Measurements from ENCODE around the gene UGT1A6. TPM values are rescaled to one million over a fixed set of nuclear protein-coding genes. Genes with fewer than 3 reads are reported as not detected.

UGT1A6 gene
- total and polyA plus RNA-seq, 2 of the 13 experiments (the other 11 are each of a cell fraction or from before 2014, with no cell fraction given), result 0.25 TPM; not detected in 1

GRCh38 chr2:233756429-233757081 lies 63.9 kb downstream of the UGT1A6 start (continued):
- TF ChIP-seq, protein P1, sequence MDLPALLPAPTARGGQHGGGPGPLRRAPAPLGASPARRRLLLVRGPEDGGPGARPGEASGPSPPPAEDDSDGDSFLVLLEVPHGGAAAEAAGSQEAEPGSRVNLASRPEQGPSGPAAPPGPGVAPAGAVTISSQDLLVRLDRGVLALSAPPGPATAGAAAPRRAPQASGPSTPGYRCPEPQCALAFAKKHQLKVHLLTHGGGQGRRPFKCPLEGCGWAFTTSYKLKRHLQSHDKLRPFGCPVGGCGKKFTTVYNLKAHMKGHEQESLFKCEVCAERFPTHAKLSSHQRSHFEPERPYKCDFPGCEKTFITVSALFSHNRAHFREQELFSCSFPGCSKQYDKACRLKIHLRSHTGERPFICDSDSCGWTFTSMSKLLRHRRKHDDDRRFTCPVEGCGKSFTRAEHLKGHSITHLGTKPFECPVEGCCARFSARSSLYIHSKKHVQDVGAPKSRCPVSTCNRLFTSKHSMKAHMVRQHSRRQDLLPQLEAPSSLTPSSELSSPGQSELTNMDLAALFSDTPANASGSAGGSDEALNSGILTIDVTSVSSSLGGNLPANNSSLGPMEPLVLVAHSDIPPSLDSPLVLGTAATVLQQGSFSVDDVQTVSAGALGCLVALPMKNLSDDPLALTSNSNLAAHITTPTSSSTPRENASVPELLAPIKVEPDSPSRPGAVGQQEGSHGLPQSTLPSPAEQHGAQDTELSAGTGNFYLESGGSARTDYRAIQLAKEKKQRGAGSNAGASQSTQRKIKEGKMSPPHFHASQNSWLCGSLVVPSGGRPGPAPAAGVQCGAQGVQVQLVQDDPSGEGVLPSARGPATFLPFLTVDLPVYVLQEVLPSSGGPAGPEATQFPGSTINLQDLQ (CRISPR knock-in tag; IDR thresholded peaks at IDR 0.05), result no peak
- TF ChIP-seq ZSCAN30 (CRISPR knock-in tag; IDR thresholded peaks at IDR 0.05) (peak; percentile 72; the same call in 1 of the 2 replicates), PHF21A (CRISPR knock-in tag; IDR thresholded peaks at IDR 0.05) (peak; percentile 88), TSC22D2 (CRISPR knock-in tag; IDR thresholded peaks at IDR 0.05; ENCODE audit: borderline replicate concordance) (no peak), NCOA1 (CRISPR knock-in tag; IDR thresholded peaks at IDR 0.05) (peak; percentile 76; the same call in 1 of the 2 replicates), ZNF430 (CRISPR knock-in tag; IDR thresholded peaks at IDR 0.05) (peak; percentile 63; the same call in 1 of the 2 replicates), MEIS2 (CRISPR knock-in tag; IDR thresholded peaks at IDR 0.05) (peak; percentile 75; the same call in 1 of the 2 replicates), ATM (IDR thresholded peaks at IDR 0.05; ENCODE audit: borderline replicate concordance) (peak; percentile 87; the same call in 1 of the 2 replicates), ZNF615 (CRISPR knock-in tag; IDR thresholded peaks at IDR 0.05; ENCODE audit: borderline replicate concordance) (no peak), THAP8 (CRISPR knock-in tag; IDR thresholded peaks at IDR 0.05; ENCODE audit: borderline replicate concordance) (no peak), PAX8 (CRISPR knock-in tag; IDR thresholded peaks at IDR 0.05; ENCODE audit: borderline replicate concordance) (no peak), CHCHD3 (CRISPR knock-in tag; IDR thresholded peaks at IDR 0.05) (0 out of 2 replicates have a peak, but pooled peaks have one; percentile 33)
- TF ChIP-seq, protein P2, sequence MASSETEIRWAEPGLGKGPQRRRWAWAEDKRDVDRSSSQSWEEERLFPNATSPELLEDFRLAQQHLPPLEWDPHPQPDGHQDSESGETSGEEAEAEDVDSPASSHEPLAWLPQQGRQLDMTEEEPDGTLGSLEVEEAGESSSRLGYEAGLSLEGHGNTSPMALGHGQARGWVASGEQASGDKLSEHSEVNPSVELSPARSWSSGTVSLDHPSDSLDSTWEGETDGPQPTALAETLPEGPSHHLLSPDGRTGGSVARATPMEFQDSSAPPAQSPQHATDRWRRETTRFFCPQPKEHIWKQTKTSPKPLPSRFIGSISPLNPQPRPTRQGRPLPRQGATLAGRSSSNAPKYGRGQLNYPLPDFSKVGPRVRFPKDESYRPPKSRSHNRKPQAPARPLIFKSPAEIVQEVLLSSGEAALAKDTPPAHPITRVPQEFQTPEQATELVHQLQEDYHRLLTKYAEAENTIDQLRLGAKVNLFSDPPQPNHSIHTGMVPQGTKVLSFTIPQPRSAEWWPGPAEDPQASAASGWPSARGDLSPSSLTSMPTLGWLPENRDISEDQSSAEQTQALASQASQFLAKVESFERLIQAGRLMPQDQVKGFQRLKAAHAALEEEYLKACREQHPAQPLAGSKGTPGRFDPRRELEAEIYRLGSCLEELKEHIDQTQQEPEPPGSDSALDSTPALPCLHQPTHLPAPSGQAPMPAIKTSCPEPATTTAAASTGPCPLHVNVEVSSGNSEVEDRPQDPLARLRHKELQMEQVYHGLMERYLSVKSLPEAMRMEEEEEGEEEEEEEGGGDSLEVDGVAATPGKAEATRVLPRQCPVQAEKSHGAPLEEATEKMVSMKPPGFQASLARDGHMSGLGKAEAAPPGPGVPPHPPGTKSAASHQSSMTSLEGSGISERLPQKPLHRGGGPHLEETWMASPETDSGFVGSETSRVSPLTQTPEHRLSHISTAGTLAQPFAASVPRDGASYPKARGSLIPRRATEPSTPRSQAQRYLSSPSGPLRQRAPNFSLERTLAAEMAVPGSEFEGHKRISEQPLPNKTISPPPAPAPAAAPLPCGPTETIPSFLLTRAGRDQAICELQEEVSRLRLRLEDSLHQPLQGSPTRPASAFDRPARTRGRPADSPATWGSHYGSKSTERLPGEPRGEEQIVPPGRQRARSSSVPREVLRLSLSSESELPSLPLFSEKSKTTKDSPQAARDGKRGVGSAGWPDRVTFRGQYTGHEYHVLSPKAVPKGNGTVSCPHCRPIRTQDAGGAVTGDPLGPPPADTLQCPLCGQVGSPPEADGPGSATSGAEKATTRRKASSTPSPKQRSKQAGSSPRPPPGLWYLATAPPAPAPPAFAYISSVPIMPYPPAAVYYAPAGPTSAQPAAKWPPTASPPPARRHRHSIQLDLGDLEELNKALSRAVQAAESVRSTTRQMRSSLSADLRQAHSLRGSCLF (CRISPR knock-in tag; IDR thresholded peaks at IDR 0.05; ENCODE audit: borderline replicate concordance), result no peak
- TF ChIP-seq, protein P3, sequence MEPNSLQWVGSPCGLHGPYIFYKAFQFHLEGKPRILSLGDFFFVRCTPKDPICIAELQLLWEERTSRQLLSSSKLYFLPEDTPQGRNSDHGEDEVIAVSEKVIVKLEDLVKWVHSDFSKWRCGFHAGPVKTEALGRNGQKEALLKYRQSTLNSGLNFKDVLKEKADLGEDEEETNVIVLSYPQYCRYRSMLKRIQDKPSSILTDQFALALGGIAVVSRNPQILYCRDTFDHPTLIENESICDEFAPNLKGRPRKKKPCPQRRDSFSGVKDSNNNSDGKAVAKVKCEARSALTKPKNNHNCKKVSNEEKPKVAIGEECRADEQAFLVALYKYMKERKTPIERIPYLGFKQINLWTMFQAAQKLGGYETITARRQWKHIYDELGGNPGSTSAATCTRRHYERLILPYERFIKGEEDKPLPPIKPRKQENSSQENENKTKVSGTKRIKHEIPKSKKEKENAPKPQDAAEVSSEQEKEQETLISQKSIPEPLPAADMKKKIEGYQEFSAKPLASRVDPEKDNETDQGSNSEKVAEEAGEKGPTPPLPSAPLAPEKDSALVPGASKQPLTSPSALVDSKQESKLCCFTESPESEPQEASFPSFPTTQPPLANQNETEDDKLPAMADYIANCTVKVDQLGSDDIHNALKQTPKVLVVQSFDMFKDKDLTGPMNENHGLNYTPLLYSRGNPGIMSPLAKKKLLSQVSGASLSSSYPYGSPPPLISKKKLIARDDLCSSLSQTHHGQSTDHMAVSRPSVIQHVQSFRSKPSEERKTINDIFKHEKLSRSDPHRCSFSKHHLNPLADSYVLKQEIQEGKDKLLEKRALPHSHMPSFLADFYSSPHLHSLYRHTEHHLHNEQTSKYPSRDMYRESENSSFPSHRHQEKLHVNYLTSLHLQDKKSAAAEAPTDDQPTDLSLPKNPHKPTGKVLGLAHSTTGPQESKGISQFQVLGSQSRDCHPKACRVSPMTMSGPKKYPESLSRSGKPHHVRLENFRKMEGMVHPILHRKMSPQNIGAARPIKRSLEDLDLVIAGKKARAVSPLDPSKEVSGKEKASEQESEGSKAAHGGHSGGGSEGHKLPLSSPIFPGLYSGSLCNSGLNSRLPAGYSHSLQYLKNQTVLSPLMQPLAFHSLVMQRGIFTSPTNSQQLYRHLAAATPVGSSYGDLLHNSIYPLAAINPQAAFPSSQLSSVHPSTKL (CRISPR knock-in tag; IDR thresholded peaks at IDR 0.05), result peak; percentile 99
- TF ChIP-seq, protein P4, sequence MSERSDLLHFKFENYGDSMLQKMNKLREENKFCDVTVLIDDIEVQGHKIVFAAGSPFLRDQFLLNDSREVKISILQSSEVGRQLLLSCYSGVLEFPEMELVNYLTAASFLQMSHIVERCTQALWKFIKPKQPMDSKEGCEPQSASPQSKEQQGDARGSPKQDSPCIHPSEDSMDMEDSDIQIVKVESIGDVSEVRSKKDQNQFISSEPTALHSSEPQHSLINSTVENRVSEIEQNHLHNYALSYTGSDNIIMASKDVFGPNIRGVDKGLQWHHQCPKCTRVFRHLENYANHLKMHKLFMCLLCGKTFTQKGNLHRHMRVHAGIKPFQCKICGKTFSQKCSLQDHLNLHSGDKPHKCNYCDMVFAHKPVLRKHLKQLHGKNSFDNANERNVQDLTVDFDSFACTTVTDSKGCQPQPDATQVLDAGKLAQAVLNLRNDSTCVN (CRISPR knock-in tag; IDR thresholded peaks at IDR 0.05; ENCODE audit: borderline replicate concordance), result peak; percentile 88

Measured in HepG2 (cell line).